ENCODE results near the gene CPLX4. TPM values are rescaled to one million over a fixed set of nuclear protein-coding genes. Genes with fewer than 3 reads are reported as not detected.

Gene CPLX4
- total and polyA plus RNA-seq, 2 donors (not counting 3 experiments of a cell fraction or from before 2014, with no cell fraction given): not detected

DNA sequence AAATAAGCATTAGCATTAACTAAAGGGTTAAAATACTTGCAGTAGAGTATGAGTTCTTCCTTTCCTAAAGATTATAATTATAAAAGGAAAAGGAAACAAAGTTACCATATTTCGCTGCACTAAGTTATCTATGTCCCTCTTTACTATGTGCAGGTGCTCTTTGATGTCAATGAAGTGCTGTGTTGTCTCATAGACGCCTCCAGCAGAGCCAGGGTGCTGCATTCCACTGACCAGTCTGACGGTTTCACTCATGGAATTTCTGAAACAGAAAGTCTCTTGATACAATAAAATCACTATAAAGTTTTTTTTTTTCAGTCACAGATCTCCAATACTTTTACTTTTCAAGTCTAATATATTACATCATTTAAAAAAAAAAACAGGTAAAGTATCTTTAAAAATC lies 14.5 kb upstream of the CPLX4 start:
- FAIRE-seq (no peak), DNase-seq (ENCODE audit: low read depth, low spot score) (no peak)
- H2AFZ ChIP-seq (ENCODE audit: low read depth, low read length): no peak overlapping the region
- H3K27me3 ChIP-seq (ENCODE audit: control insufficient read depth in 2 of 2, insufficient read depth in 2 of 2, low read length in 2 of 2): no peaks in the 10 kb centered on the region
- H3K9me1 ChIP-seq (replicated peaks; ENCODE audit: control insufficient read depth, extremely low read depth, insufficient read depth, low read length): no peaks in the 10 kb centered on the region
- TF ChIP-seq MAX (IDR thresholded peaks at IDR 0.05; ENCODE audit: insufficient read depth, insufficient read length) (no peak), POLR2A (IDR thresholded peaks at IDR 0.05; ENCODE audit: low read depth, low read length) (no peak), EZH2 (IDR thresholded peaks at IDR 0.05; ENCODE audit: borderline replicate concordance, low read depth, low read length, severe bottlenecking) (no peak), JUN (IDR thresholded peaks at IDR 0.05; ENCODE audit: borderline replicate concordance, insufficient read depth, insufficient read length, low read depth) (no peak), FOS (IDR thresholded peaks at IDR 0.05; ENCODE audit: borderline replicate concordance, insufficient read depth, low read length) (no peak), GATA2 (IDR thresholded peaks at IDR 0.05; ENCODE audit: insufficient read depth, insufficient read length, low read depth, low read length) (no peak)
- TF ChIP-seq, protein P1, sequence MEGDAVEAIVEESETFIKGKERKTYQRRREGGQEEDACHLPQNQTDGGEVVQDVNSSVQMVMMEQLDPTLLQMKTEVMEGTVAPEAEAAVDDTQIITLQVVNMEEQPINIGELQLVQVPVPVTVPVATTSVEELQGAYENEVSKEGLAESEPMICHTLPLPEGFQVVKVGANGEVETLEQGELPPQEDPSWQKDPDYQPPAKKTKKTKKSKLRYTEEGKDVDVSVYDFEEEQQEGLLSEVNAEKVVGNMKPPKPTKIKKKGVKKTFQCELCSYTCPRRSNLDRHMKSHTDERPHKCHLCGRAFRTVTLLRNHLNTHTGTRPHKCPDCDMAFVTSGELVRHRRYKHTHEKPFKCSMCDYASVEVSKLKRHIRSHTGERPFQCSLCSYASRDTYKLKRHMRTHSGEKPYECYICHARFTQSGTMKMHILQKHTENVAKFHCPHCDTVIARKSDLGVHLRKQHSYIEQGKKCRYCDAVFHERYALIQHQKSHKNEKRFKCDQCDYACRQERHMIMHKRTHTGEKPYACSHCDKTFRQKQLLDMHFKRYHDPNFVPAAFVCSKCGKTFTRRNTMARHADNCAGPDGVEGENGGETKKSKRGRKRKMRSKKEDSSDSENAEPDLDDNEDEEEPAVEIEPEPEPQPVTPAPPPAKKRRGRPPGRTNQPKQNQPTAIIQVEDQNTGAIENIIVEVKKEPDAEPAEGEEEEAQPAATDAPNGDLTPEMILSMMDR (IDR thresholded peaks at IDR 0.05; ENCODE audit: extremely low read depth in 1 of 2, insufficient read depth in 1 of 2, low read depth in 1 of 2, low read length in 2 of 2): no peak
- peaks cover 5 to 31% of the 10 kb centered on the region in 2 experiments for H3K36me3 ChIP-seq (ENCODE audit: control insufficient read depth in 2 of 2, extremely low read depth in 1 of 2, insufficient read depth in 2 of 2, low read length in 2 of 2)
- H3K79me2 ChIP-seq (ENCODE audit: control insufficient read depth, insufficient read depth, low read length): no peaks in the 10 kb centered on the region
- POLR2A ChIA-PET: interaction anchor here (0.6 kb wide), 1 partner anchor 10 kb away, joined by 3 read pairs; no protein-coding TSS in a partner anchor
- no peak overlapping the region for H3K9ac ChIP-seq (replicated peaks; ENCODE audit: extremely low read depth, insufficient read depth, low read length)
- BruUV-seq (replicated peaks): no TSS peak
- peaks cover 2% of the 10 kb centered on the region for H4K20me1 ChIP-seq (replicated peaks; ENCODE audit: control insufficient read depth, extremely low read depth, insufficient read depth, low read length)
- dilution Hi-C loops (cut with MboI; ENCODE audit: extremely low pct_ligation_motif_present, low sequenced_read_pairs): no loop called here
- CTCF ChIA-PET: interaction anchor here (1.2 to 2.1 kb wide), 3 partner anchors 23 to 70 kb away, joined by 3 to 11 read pairs (median 4); no protein-coding TSS in a partner anchor
- no peaks in the 10 kb centered on the region for H3K9me3 ChIP-seq (replicated peaks; ENCODE audit: control insufficient read depth, insufficient read depth, low read length)
- H3K27ac ChIP-seq (ENCODE audit: insufficient read depth, low read depth, low read length): no peak overlapping the region
- no peak overlapping the region for H3K4me2 ChIP-seq (ENCODE audit: insufficient read depth, low read length)
- no peak overlapping the region for H3K4me3 ChIP-seq (replicated peaks in 1 of 3; ENCODE audit: insufficient read depth in 1 of 3, low read depth in 1 of 3, low read length in 3 of 3)
- intact Hi-C loops (cut with micrococcal nuclease): no loop called here
- H3K4me1 ChIP-seq (ENCODE audit: control insufficient read depth, extremely low read depth, insufficient read depth, low read length): no peaks in the 10 kb centered on the region
